ENCODE results near the gene PIGR. TPM values are rescaled to one million over a fixed set of nuclear protein-coding genes. Genes with fewer than 3 reads are reported as not detected.

The PIGR gene
- total RNA-seq, 1 donor from 2014 or later, result 30.1 TPM

- TF ChIP-seq CTCF (conservative IDR thresholded peaks at IDR 0.05), result no peak
- Mint-ChIP-seq H3K27ac (no peak overlapping the region), H3K4me3 (no peak overlapping the region), H3K4me1 (ENCODE audit: unreplicated experiment) (peaks cover 10% of the 10 kb centered on the region), H3K36me3 (no peaks in the 10 kb centered on the region), H3K9me3 (no peaks in the 10 kb centered on the region), H3K27me3 (peaks cover 20% of the 10 kb centered on the region)
- DNase-seq (ENCODE audit: extremely low spot score, unreplicated experiment), result no peak
These were observed 52.9 kb downstream of the PIGR start for GRCh38 chr1:206893380-206893779.

GRCh38 chr1:206892351-206892984, 53.8 kb downstream of the PIGR start:
- no peak for DNase-seq (ENCODE audit: extremely low spot score, unreplicated experiment)
- no peak for TF ChIP-seq CTCF (conservative IDR thresholded peaks at IDR 0.05)
- Mint-ChIP-seq H3K27me3 (peaks cover 22% of the 10 kb centered on the region), H3K4me1 (ENCODE audit: unreplicated experiment) (peaks cover 10% of the 10 kb centered on the region), H3K36me3 (no peaks in the 10 kb centered on the region), H3K4me3 (no peak overlapping the region), H3K9me3 (no peaks in the 10 kb centered on the region), H3K27ac (no peak overlapping the region)

- TF ChIP-seq CTCF (conservative IDR thresholded peaks at IDR 0.05), result no peak
- no peak overlapping the region for H3K27ac Mint-ChIP-seq
- no peaks in the 10 kb centered on the region for H3K36me3 Mint-ChIP-seq
- H3K27me3 Mint-ChIP-seq, result peaks cover 24% of the 10 kb centered on the region
- H3K4me1 Mint-ChIP-seq (ENCODE audit: unreplicated experiment), result peaks cover 15% of the 10 kb centered on the region
- no peak for DNase-seq (ENCODE audit: extremely low spot score, unreplicated experiment)
- H3K9me3 Mint-ChIP-seq, result no peaks in the 10 kb centered on the region
- no peak overlapping the region for H3K4me3 Mint-ChIP-seq
These were observed 54.9 kb downstream of the PIGR start for GRCh38 chr1:206891412-206891811.

GRCh38 chr1:206890125-206891060, 55.9 kb downstream of the PIGR start:
- H3K27me3 Mint-ChIP-seq, result peaks cover 24% of the 10 kb centered on the region
- no peak for DNase-seq (ENCODE audit: extremely low spot score, unreplicated experiment)
- no peak overlapping the region for H3K4me3 Mint-ChIP-seq
- no peaks in the 10 kb centered on the region for H3K36me3 Mint-ChIP-seq
- H3K9me3 Mint-ChIP-seq, result no peaks in the 10 kb centered on the region
- H3K27ac Mint-ChIP-seq, result no peak overlapping the region
- peaks cover 7% of the 10 kb centered on the region for H3K4me1 Mint-ChIP-seq (ENCODE audit: unreplicated experiment)
- TF ChIP-seq CTCF (conservative IDR thresholded peaks at IDR 0.05), result no peak

GRCh38 chr1:206887701-206888100, 58.6 kb downstream of the PIGR start:
- TF ChIP-seq CTCF (conservative IDR thresholded peaks at IDR 0.05), result no peak
- Mint-ChIP-seq H3K9me3 (no peaks in the 10 kb centered on the region), H3K27ac (no peak overlapping the region), H3K4me3 (no peak overlapping the region), H3K27me3 (peaks cover 19% of the 10 kb centered on the region), H3K4me1 (ENCODE audit: unreplicated experiment) (peaks cover 5% of the 10 kb centered on the region), H3K36me3 (no peaks in the 10 kb centered on the region)
- no peak for DNase-seq (ENCODE audit: extremely low spot score, unreplicated experiment)
